ENCODE data around the gene TOX3.

TOX3 gene

GRCh38 chr16:52547004-52547833 lies at the start of gene TOX3:
TSS of gene TOX3 (minus strand) at chr16:52547143. CDS start at chr16:52546723, 420 bp downstream.
- no peak for DNase-seq (ENCODE audit: low spot score)

- no peak for DNase-seq (ENCODE audit: low spot score)
Measured at GRCh38 chr16:52592778-52593177, 45.8 kb upstream of the TOX3 start.

- DNase-seq (ENCODE audit: low spot score) = no peak
Measured at GRCh38 chr16:52591934-52592592, 45.1 kb upstream of the TOX3 start.

- DNase-seq (ENCODE audit: low spot score) = no peak
Measured at GRCh38 chr16:52591471-52591870, 44.5 kb upstream of the TOX3 start.

- no peak for DNase-seq (ENCODE audit: low spot score)
Measured at GRCh38 chr16:52586159-52586558, 39.2 kb upstream of the TOX3 start.

GRCh38 chr16:52584354-52585320 lies 37.7 kb upstream of the TOX3 start:
- no peak for DNase-seq (ENCODE audit: low spot score)

- no peak for DNase-seq (ENCODE audit: low spot score)
Measured at GRCh38 chr16:52581530-52581929, 34.6 kb upstream of the TOX3 start.

- DNase-seq (ENCODE audit: low spot score) = no peak
Measured at GRCh38 chr16:52580488-52580887, 33.5 kb upstream of the TOX3 start.

- no peak for DNase-seq (ENCODE audit: low spot score)
Measured at GRCh38 chr16:52578829-52579498, 32.0 kb upstream of the TOX3 start.

- no peak for DNase-seq (ENCODE audit: low spot score)
Measured at GRCh38 chr16:52578007-52578828, 31.3 kb upstream of the TOX3 start.

GRCh38 chr16:52577130-52577706 lies 30.3 kb upstream of the TOX3 start:
- no peak for DNase-seq (ENCODE audit: low spot score)

- DNase-seq (ENCODE audit: low spot score) = no peak
Measured at GRCh38 chr16:52573365-52574299, 26.7 kb upstream of the TOX3 start.

- no peak for DNase-seq (ENCODE audit: low spot score)
Measured at GRCh38 chr16:52572656-52573055, 25.7 kb upstream of the TOX3 start.

GRCh38 chr16:52570495-52571091 lies 23.6 kb upstream of the TOX3 start:
- no peak for DNase-seq (ENCODE audit: low spot score)

GRCh38 chr16:52569701-52570100 lies 22.8 kb upstream of the TOX3 start:
- DNase-seq (ENCODE audit: low spot score) = no peak

GRCh38 chr16:52568983-52569690 lies 22.2 kb upstream of the TOX3 start:
- no peak for DNase-seq (ENCODE audit: low spot score)

GRCh38 chr16:52568495-52568894 lies 21.6 kb upstream of the TOX3 start:
- DNase-seq (ENCODE audit: low spot score) = no peak

- no peak for DNase-seq (ENCODE audit: low spot score)
Measured at GRCh38 chr16:52567193-52567592, 20.2 kb upstream of the TOX3 start.

Measured in hematopoietic multipotent progenitor cell treated with erythropoietin and hydrocortisone succinate and interleukin-3 and kit ligand, for 15 days (in vitro differentiated cells).